Right lobe of liver (tissue), 6 donors: Measurements from ENCODE around the gene MOGAT2. TPM values are rescaled to one million over a fixed set of nuclear protein-coding genes. Genes with fewer than 3 reads are reported as not detected.

Experiments
- ATAC-seq, 4 donors: fragments of 200-7000 bp; cut with Tn5 transposase; one replicate each; pipeline ENCODE4 v1.9.1; 2020; ENCODE audit warnings: mild to moderate bottlenecking in 4 of 4, moderate library complexity in 4 of 4
- DNase-seq, 3 donors: peaks; one replicate each; pipeline ENCODE4 v3.0.0-alpha.2; 2020
- H3K27ac ChIP-seq, 3 donors: fragments of 200-600 bp; one replicate each; pipeline ENCODE4 v1.8.0; 2022
- H3K27me3 ChIP-seq, 2 donors: fragments of 200-600 bp; one replicate each; pipeline ENCODE4 v1.8.0; 2022
- H3K36me3 ChIP-seq, 4 donors: fragments of 200-600 bp; sonication (generic) in 1 of 4; one replicate each; pipeline versions ENCODE4 v1.5.1 to v1.8.0; 2017 to 2022; ENCODE audit warnings: control low read depth in 1 of 4
- H3K4me1 ChIP-seq, 4 donors: fragments of 200-600 bp; sonication (generic) in 1 of 4; one replicate each; pipeline versions ENCODE4 v1.5.1 to v1.8.0; 2017 to 2022; ENCODE audit warnings: control low read depth in 1 of 4
- H3K4me3 ChIP-seq, 3 donors: fragments of 200-600 bp; one replicate each; pipeline ENCODE4 v1.8.0; 2022
- H3K9me3 ChIP-seq, 4 donors: fragments of 200-600 bp; sonication (generic) in 1 of 4; one replicate each; pipeline versions ENCODE4 v1.5.1 to v1.8.0; 2017 to 2022; ENCODE audit warnings: control low read depth in 1 of 4
- CTCF ChIP-seq, 4 donors: fragments of 200-600 bp in 3 of 4; fragments of 450-650 bp in 1 of 4; IDR thresholded peaks; one replicate each; pipeline versions ENCODE4 v1.5.1 to v1.8.0; 2016 to 2022; ENCODE audit warnings: antibody characterized with exemption in 4 of 4, mild to moderate bottlenecking in 2 of 4
- POLR2A ChIP-seq: fragments of 450-650 bp; IDR thresholded peaks from one replicate; pipeline ENCODE4 v1.6.1; 2017; ENCODE audit warnings: antibody characterized with exemption, mild to moderate bottlenecking
- WGBS: methylation state at CpG from one replicate; pipeline ENCODE4 v1.1.6; 2018; ENCODE audit warnings: low coverage, low lambda C conversion rate; ENCODE audit not compliant: insufficient coverage; ENCODE audit errors: missing lambda C conversion rate; 5-methylcytosine and 5-hydroxymethylcytosine counted together
- intact Hi-C, 2 donors: fragments of 100-400 bp; cut with DNase I; formaldehyde crosslinking; loops; one replicate each; pipeline versions ENCODE4 v1.11.2 to v1.14.1; 2022
- total RNA-seq, 6 experiments: library from RNA; depleted of rRNA in 2 of 6; stranded (reverse); fragments of >200 nt in 2 of 6; fragmentation: NEBNext Ultra II Directional in 3 of 6; extraction: Animal tissue kit (Norgen Biotek cat#: 25700) in 3 of 6; gene quantifications; one replicate each; pipeline versions ENCODE4 v1.1.0 to v1.2.4, GENCODE V29; 2016 to 2023
- donor health status: DM: no; HTN: yes; CAD: no.
- donor health status: DM: no; HTN: no; CAD: no.
- donor health status: DM: no; HTN: no; CAD: no.
- donor health status: DM: no; HTN: yes; CAD: no.
- donor health status: DM: no; HTN: yes; CAD: no.

Gene MOGAT2
- total RNA-seq, 6 experiments from 2014 or later = 24.3 to 164 (median 100) TPM

DNA sequence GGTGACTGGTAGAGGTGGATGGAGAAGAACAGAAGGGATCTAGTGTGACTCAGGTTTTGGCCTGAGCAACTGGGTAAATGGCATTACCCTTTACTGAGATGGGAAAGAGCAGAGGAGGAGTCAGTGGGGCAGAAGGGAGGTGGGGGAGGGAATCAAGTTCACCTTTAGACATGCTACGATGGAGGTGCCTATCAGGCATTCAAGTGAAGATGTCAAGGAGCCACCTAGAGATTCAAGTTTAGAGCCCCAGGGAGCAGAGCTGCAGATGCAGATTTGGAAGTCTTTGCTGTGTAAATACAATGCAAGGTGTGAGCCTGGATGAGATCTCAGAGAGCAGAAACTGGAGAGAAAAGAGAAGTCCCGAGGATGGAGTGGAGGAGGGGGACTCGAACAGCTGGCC, 979 bp upstream of the MOGAT2 start:
- ATAC-seq (no peak), DNase-seq (no peak)
- Histone ChIP-seq H3K36me3 (no peaks in the 10 kb centered on the region), H3K9me3 (no peaks in the 10 kb centered on the region), H3K4me1 (peaks cover 0 to 26% (median 7%) of the 10 kb centered on the region in 4 donors), H3K27ac (no peak overlapping the region), H3K4me3 (no peak overlapping the region), H3K27me3 (no peaks in the 10 kb centered on the region)
- TF ChIP-seq CTCF (IDR thresholded peaks at IDR 0.05) (no peak), POLR2A (no peak)
- intact Hi-C loops = no loop called here
- 73% methylated on average over 2 of the region's 3 CpGs for WGBS

DNA sequence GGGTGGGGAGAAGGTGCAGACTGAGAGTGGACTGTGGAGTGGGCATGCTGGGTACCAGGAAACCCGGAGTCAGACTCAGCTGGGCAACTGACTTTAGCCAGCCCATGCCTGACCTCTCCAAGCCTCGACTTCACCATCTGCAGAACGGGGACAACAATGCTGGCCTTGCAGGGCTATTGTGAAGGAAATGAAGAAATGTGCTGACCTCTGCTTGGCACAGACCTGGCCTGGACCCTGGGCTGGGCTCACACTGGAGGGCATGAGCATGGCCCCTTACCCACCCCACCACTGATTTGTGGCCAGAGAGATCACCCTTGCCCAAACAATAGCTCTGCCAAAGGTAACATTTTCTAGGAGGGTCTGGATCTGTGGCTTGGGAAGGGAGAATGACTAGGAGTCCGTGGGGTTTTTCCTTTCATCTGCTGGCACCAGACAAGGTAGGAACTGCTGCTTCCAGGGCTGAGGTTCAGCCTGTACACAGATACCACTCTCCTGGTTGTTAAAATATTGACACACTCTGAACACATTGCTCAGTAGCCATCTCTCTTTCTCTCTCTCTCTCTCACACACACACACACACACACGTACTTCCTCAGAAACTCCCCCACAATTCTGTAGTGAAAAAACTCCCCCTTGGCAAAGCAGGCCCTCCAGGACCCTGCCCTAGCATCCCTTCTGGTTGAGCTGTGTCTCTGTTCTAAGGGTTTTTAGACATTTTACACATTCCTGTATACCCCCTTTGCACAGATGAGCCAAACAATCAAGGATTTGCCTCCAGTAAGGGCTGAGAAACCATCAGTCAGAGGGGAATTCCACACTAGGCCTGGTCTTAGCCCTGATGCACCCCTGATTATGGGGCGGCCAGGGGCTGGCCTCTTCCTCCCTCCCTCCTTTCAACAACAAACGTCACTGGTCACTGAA, 1.0 kb downstream of the MOGAT2 start:
- DNase-seq = peak in 1 of 3 donors; percentile 56
- TF ChIP-seq POLR2A = no peak
- WGBS = 24% methylated on average over 4 of the region's 7 CpGs

DNA sequence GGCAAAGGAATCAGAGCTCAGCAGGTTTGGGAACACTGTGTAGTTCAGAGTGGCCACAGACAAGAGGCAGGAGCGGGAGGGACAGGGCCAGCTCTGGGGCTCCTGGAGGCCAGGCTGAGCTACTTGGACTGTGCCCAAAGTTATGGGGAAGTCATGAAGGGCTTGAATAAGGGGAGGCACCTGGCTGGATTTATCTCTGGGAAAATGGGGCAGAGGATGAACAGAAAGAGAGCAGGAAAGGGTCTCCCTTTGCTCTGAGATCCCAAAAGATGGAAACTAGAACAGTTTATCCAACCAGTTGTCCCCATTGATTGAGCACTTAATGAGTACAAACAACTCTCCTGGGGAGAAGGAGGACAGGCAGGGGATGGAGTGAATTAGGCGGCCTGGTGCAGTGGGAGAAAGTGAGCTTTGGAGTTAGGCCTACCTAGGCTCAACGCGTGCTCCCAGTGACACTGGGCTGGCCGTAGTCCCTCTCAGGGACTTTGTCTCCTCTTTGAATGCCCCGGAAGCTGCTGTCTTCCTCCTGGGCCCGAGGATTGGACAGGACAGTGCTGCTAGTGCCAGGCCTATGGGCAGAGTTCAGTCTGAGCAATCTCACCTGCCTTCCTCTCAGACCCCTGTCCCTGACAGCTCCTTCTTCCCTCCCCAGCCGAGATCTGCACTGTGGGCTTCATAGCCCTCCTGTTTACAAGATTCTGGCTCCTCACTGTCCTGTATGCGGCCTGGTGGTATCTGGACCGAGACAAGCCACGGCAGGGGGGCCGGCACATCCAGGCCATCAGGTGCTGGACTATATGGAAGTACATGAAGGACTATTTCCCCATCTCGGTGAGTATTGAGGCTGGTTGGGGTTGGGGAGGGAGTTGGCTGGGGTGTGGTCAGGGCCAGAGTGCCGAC, 2.0 kb downstream of the MOGAT2 start:
- peak; percentile 84 for TF ChIP-seq POLR2A
- TF ChIP-seq CTCF (IDR thresholded peaks at IDR 0.05) = no peak
- H3K4me3 ChIP-seq = peak overlapping the region; percentile 3 to 72 (median 54)
- 40% methylated on average over 11 of the region's 14 CpGs for WGBS

More for the DNA sequence above, 1.0 kb downstream of the MOGAT2 start:
- Histone ChIP-seq H3K9me3 (no peaks in the 10 kb centered on the region), H3K27ac (peak overlapping the region; percentile 37 to 84 (median 80)), H3K27me3 (no peaks in the 10 kb centered on the region), H3K4me3 (peak overlapping the region in 1 of 3 donors; percentile 72), H3K4me1 (peaks cover 0 to 32% (median 13%) of the 10 kb centered on the region in 4 donors), H3K36me3 (peaks cover 0 to 4% (median 0%) of the 10 kb centered on the region in 4 donors)
- ATAC-seq = peak; percentile 49 to 66 (median 54)
- intact Hi-C loops = no loop called here

GRCh38 chr11:75720639-75721038, 3.0 kb downstream of the MOGAT2 start:
- ATAC-seq (no peak), DNase-seq (no peak)
- peaks cover 0 to 50% (median 14%) of the 10 kb centered on the region in 4 donors for H3K4me1 ChIP-seq

More for the DNA sequence above, 2.0 kb downstream of the MOGAT2 start:
- peak overlapping the region; percentile 37 to 84 (median 80) for H3K27ac ChIP-seq
- peaks cover 0 to 4% (median 0%) of the 10 kb centered on the region in 4 donors for H3K36me3 ChIP-seq
- H3K9me3 ChIP-seq = no peaks in the 10 kb centered on the region
- H3K27me3 ChIP-seq = no peaks in the 10 kb centered on the region
- DNase-seq (peak; percentile 71 to 93 (median 89)), ATAC-seq (peak; percentile 64 to 82 (median 71))
- H3K4me1 ChIP-seq = peaks cover 0 to 41% (median 14%) of the 10 kb centered on the region in 4 donors
- intact Hi-C loops = loop anchor here in 1 of 2 donors (5.0 kb wide), 1 partner anchor 48 kb away; the partner anchor contains the start of gene DGAT2

More at GRCh38 chr11:75720639-75721038, 3.0 kb downstream of the MOGAT2 start:
- no peak for TF ChIP-seq POLR2A
- no peak for TF ChIP-seq CTCF (IDR thresholded peaks at IDR 0.05)
- Histone ChIP-seq H3K9me3 (no peaks in the 10 kb centered on the region), H3K27me3 (no peaks in the 10 kb centered on the region), H3K4me3 (peak overlapping the region; percentile 3 to 72 (median 54)), H3K27ac (peak overlapping the region in 2 of 3 donors; percentile 80 to 84), H3K36me3 (peaks cover 0 to 4% (median 0%) of the 10 kb centered on the region in 4 donors)
- WGBS = 30% methylated on average over 6 of the region's 6 CpGs
- intact Hi-C loops = loop anchor here in 1 of 2 donors (5.0 kb wide), 1 partner anchor 47 kb away; the partner anchor contains the start of gene DGAT2
